Activated CD4-positive, alpha-beta memory T cell treated with anti-CD3 and anti-CD28 coated beads, Interleukin-2, amount 10 ng/mL, durations not matched to agents 7 days and 5 days (primary cell): ENCODE results near the gene RAB28. TPM values are rescaled to one million over a fixed set of nuclear protein-coding genes. Genes with fewer than 3 reads are reported as not detected.

ENCODE experiments used
- CTCF ChIA-PET: fragments of 350-600 bp; sonication (Branson Sonifier 250); formaldehyde crosslinking; loops from one replicate; lab custom pipeline; 2021; ENCODE audit warnings: antibody characterized with exemption, inconsistent platforms; lab: Charles Lee
- POLR2A ChIA-PET: fragments of 350-600 bp; sonication (Branson Sonifier 250); formaldehyde crosslinking; loops from one replicate; lab custom pipeline; 2021; ENCODE audit warnings: antibody characterized with exemption; lab: Charles Lee
- DNase-seq: peaks from one replicate; pipeline ENCODE4 v3.0.0-alpha.2; 2020
- H3K27ac Mint-ChIP-seq: one replicate; pipeline ENCODE4 v1.8.0; 2021; ENCODE audit warnings: mild to moderate bottlenecking, mixed read lengths
- H3K27me3 Mint-ChIP-seq: one replicate; pipeline ENCODE4 v1.8.0; 2021; ENCODE audit warnings: mixed read lengths
- H3K36me3 Mint-ChIP-seq: one replicate; pipeline ENCODE4 v1.8.0; 2021; ENCODE audit warnings: low read depth, mixed read lengths
- H3K4me1 Mint-ChIP-seq: one replicate; pipeline ENCODE4 v1.8.0; 2021; ENCODE audit warnings: mixed read lengths
- H3K4me3 Mint-ChIP-seq: one replicate; pipeline ENCODE4 v1.8.0; 2021; ENCODE audit warnings: mild to moderate bottlenecking, mixed read lengths
- H3K9me3 Mint-ChIP-seq: one replicate; pipeline ENCODE4 v1.8.0; 2021; ENCODE audit warnings: mixed read lengths
- total RNA-seq, 2 experiments: library from RNA; stranded (reverse); gene quantifications; one replicate each; pipeline ENCODE4 v1.2.3, GENCODE V29; 2021

RAB28 gene
- total RNA-seq, 2 experiments from 2014 or later: 18.5 TPM

GRCh38 chr4:13523591-13524503, 39.7 kb upstream of the RAB28 start:
- H3K9me3 Mint-ChIP-seq: peaks cover 7% of the 10 kb centered on the region
- no peak overlapping the region for H3K27ac Mint-ChIP-seq
- no peak for DNase-seq
- H3K27me3 Mint-ChIP-seq: peaks cover 84% of the 10 kb centered on the region
- peaks cover 15% of the 10 kb centered on the region for H3K36me3 Mint-ChIP-seq
- ChIA-PET POLR2A (no interaction called here), CTCF (no interaction called here)
- H3K4me1 Mint-ChIP-seq: peaks cover 16% of the 10 kb centered on the region
- H3K4me3 Mint-ChIP-seq: no peak overlapping the region

DNA sequence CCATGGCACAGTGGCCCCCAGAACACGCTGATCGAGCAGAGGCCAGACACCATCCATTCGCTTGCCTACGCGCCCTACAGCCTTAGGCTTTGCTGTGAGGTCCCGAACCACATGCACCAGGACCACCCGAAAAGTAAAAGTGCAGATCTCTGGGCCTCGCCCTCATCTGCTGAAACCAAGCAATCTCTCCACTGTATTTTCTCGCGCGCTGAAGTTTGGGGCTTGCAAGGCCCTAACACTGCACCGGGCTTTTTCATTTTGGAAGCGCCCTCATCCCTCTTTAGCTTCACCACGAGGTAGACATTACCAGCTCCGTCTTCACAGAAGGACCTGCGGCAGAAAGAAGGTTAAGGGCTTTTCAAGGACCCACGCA, 39.0 kb upstream of the RAB28 start:
- H3K9me3 Mint-ChIP-seq: peaks cover 6% of the 10 kb centered on the region
- H3K27ac Mint-ChIP-seq: no peak overlapping the region
- ChIA-PET CTCF (no interaction called here), POLR2A (no interaction called here)
- H3K36me3 Mint-ChIP-seq: peaks cover 8% of the 10 kb centered on the region
- H3K4me3 Mint-ChIP-seq: no peak overlapping the region
- no peak for DNase-seq
- peaks cover 80% of the 10 kb centered on the region for H3K27me3 Mint-ChIP-seq
- H3K4me1 Mint-ChIP-seq: peaks cover 8% of the 10 kb centered on the region

DNA sequence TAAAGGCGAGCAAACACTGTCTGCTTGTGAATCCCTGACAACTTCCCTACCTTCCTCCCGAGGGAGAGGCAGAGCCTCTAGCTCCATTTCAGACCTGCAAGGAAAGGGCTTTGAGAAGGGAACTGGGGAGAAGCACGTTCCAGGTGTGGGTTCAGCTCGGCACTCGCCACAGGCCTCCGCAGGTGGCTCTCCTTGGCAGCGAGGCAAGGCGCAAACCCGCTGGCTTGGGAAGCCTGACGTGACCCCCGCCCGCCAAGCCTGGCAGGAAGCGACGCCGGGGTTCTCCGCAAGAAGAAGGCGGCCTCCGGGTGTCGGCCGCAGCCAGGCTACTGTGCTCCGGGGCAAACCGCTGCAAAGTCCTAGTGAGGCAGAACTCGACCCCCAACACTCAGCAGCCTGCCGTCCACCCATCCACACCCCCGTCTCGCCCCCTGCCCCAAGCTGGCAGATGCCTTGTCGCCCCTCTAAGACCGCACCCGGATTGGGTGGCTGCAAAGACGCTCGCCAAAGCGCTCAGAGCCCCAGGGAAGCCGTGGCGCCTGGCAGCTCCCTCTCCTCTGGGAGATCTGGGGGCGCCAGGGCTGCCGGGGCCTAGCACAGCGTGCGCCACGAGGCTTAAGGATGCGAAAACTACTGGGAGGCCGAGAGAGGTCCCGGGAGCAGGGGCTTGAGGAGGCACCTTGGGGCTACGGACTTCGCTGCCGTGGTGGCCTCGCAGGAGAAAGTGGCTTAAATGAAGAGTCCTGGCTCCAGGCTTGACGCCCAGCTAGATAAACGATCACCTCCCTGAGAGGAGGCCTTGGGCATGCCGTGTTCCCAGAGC, 38.4 kb upstream of the RAB28 start:
- Mint-ChIP-seq H3K27me3 (peaks cover 75% of the 10 kb centered on the region), H3K4me3 (no peak overlapping the region), H3K9me3 (peaks cover 6% of the 10 kb centered on the region), H3K36me3 (peaks cover 7% of the 10 kb centered on the region), H3K27ac (no peak overlapping the region), H3K4me1 (peaks cover 6% of the 10 kb centered on the region)
- DNase-seq: no peak
- ChIA-PET CTCF (interaction anchor here (0.6 kb wide), 1 partner anchor 12 kb away, joined by 3 read pairs; no protein-coding TSS in a partner anchor), POLR2A (no interaction called here)

DNA sequence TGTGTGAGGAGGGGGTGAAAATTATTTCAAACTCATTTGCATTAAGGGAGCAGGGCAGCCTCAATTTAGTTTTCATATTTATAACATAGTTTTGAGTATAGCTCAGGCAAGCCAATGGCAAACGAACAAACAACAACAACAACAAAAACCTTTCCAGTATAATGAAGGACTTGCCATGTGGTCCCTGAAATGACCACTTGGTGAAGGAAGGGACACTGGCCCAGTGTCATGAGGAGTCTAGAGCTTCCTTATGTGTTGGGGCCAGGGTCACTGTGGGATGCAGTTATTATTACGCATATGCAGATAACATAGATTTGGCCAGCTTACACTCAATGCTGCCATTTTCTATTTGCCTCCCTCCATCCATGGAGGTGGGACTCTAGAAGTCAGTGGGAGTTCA, 36.9 kb upstream of the RAB28 start:
- H3K4me3 Mint-ChIP-seq: no peak overlapping the region
- DNase-seq: no peak
- H3K27me3 Mint-ChIP-seq: peaks cover 70% of the 10 kb centered on the region
- H3K27ac Mint-ChIP-seq: no peak overlapping the region
- ChIA-PET POLR2A (interaction anchor here (0.7 kb wide), 1 partner anchor 16 kb away, joined by 3 read pairs; no protein-coding TSS in a partner anchor), CTCF (no interaction called here)
- peaks cover 3% of the 10 kb centered on the region for H3K4me1 Mint-ChIP-seq
- peaks cover 6% of the 10 kb centered on the region for H3K9me3 Mint-ChIP-seq
- H3K36me3 Mint-ChIP-seq: peaks cover 7% of the 10 kb centered on the region

GRCh38 chr4:13516315-13516860, 32.2 kb upstream of the RAB28 start:
- DNase-seq: no peak
- Mint-ChIP-seq H3K4me3 (no peak overlapping the region), H3K9me3 (no peaks in the 10 kb centered on the region), H3K36me3 (no peaks in the 10 kb centered on the region), H3K27ac (no peak overlapping the region), H3K4me1 (no peaks in the 10 kb centered on the region), H3K27me3 (peaks cover 43% of the 10 kb centered on the region)
- CTCF ChIA-PET: no interaction called here
- POLR2A ChIA-PET: no interaction called here

DNA sequence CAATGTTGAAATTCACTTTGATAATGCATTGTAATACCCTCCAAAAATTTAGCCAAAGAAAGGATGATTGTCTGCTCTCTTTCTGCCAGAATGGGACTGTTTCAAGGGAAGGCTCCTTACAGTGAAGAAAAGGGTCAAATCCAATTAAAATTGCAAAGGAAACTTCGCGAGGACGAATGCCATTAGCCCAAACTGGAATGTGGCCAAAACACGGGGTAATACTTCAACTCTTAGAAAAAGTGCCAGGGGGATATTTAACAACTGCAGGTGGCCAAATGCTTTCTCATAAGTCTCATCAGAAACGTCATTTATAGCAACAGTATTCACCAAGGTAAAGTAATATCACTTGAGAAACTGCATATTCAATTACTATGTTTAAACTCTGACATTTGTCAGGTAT, 31.1 kb upstream of the RAB28 start:
- CTCF ChIA-PET: no interaction called here
- POLR2A ChIA-PET: no interaction called here

DNA sequence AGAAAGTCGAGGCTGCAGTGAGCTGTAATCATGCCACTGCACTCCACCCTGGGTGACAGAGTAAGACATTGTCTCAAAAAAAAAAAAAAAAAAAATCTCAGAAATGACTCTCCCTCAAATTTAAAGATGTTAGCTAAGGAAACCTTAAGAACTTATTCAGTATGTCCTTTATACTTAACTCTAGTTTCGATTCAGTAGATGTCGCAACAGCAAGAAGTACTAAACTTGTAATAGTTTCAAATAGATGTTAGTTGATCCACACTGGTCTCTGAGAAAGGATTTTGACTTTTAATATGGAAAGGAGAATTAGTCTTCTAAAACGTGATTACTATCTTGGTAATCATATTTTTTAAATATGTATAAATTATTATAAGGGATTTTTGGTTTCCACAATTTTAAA, 30.6 kb upstream of the RAB28 start:
- peaks cover 41% of the 10 kb centered on the region for H3K27me3 Mint-ChIP-seq
- no peaks in the 10 kb centered on the region for H3K36me3 Mint-ChIP-seq
- ChIA-PET CTCF (no interaction called here), POLR2A (no interaction called here)
- no peak overlapping the region for H3K4me3 Mint-ChIP-seq
- H3K4me1 Mint-ChIP-seq: no peaks in the 10 kb centered on the region
- no peak overlapping the region for H3K27ac Mint-ChIP-seq
- no peaks in the 10 kb centered on the region for H3K9me3 Mint-ChIP-seq
- DNase-seq: no peak

More for the DNA sequence above, 31.1 kb upstream of the RAB28 start:
- no peak overlapping the region for H3K27ac Mint-ChIP-seq
- no peak for DNase-seq
- H3K27me3 Mint-ChIP-seq: peaks cover 42% of the 10 kb centered on the region
- H3K9me3 Mint-ChIP-seq: no peaks in the 10 kb centered on the region
- H3K4me3 Mint-ChIP-seq: no peak overlapping the region
- H3K4me1 Mint-ChIP-seq: no peaks in the 10 kb centered on the region
- H3K36me3 Mint-ChIP-seq: no peaks in the 10 kb centered on the region

DNA sequence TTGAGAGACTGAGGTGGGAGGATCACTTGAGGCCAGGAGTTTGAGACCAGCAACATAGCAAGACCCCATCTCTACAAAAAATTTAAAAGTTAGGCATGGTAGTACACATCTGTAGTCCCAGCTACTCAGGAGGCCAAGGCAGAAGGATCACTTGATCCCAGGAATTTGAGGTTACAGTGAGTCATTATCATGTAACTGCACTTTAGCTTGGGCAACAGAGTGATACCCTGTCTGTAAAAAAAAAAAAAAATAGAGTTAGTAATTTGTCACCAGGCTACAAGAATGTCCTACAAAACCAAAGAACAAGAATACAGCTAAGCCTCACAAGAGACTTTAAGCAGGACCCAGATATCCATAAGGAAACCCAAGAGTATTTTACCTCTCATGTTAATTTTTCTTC, 27.0 kb upstream of the RAB28 start:
- no peak for DNase-seq
- no peaks in the 10 kb centered on the region for H3K36me3 Mint-ChIP-seq
- POLR2A ChIA-PET: no interaction called here
- H3K27ac Mint-ChIP-seq: no peak overlapping the region
- H3K4me1 Mint-ChIP-seq: no peaks in the 10 kb centered on the region
- no peak overlapping the region for H3K4me3 Mint-ChIP-seq
- no peaks in the 10 kb centered on the region for H3K9me3 Mint-ChIP-seq
- H3K27me3 Mint-ChIP-seq: peaks cover 23% of the 10 kb centered on the region
- CTCF ChIA-PET: no interaction called here

DNA sequence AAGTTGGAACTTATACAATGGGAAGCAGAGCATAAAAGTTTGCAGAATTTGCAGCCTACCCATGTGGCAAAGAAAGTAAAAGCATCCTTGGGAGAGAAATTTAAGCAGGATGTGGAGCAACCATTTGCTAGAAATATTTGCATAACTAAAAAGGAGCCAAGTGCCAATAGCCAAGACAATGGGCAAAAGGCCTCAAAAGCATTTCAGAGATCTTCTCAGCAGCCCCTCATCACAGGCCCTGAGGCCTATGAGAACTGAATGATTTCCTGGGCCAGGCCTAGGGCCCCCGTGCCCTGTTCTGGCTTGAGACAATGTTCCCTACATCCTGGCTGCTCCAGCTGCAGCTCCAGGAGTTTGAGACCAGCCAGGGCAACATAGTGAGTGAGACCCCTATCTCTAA, 25.3 kb upstream of the RAB28 start:
- no peak for DNase-seq

GRCh38 chr4:13504374-13504773, 20.2 kb upstream of the RAB28 start:
- no peaks in the 10 kb centered on the region for H3K36me3 Mint-ChIP-seq
- H3K9me3 Mint-ChIP-seq: no peaks in the 10 kb centered on the region
- no peak overlapping the region for H3K27ac Mint-ChIP-seq
- DNase-seq: no peak
- peaks cover 22% of the 10 kb centered on the region for H3K27me3 Mint-ChIP-seq
- POLR2A ChIA-PET: no interaction called here
- H3K4me1 Mint-ChIP-seq: no peaks in the 10 kb centered on the region
- CTCF ChIA-PET: no interaction called here
- H3K4me3 Mint-ChIP-seq: no peak overlapping the region

More for the DNA sequence above, 25.3 kb upstream of the RAB28 start:
- CTCF ChIA-PET: no interaction called here
- H3K4me1 Mint-ChIP-seq: no peaks in the 10 kb centered on the region
- H3K9me3 Mint-ChIP-seq: no peaks in the 10 kb centered on the region
- H3K27ac Mint-ChIP-seq: no peak overlapping the region
- no peak overlapping the region for H3K4me3 Mint-ChIP-seq
- H3K27me3 Mint-ChIP-seq: peaks cover 19% of the 10 kb centered on the region
- no peaks in the 10 kb centered on the region for H3K36me3 Mint-ChIP-seq
- POLR2A ChIA-PET: no interaction called here

- H3K27me3 Mint-ChIP-seq: peaks cover 36% of the 10 kb centered on the region
- H3K36me3 Mint-ChIP-seq: no peaks in the 10 kb centered on the region
- POLR2A ChIA-PET: no interaction called here
- no peak overlapping the region for H3K27ac Mint-ChIP-seq
- no peaks in the 10 kb centered on the region for H3K9me3 Mint-ChIP-seq
- no peak overlapping the region for H3K4me3 Mint-ChIP-seq
- no peak for DNase-seq
- H3K4me1 Mint-ChIP-seq: no peaks in the 10 kb centered on the region
- CTCF ChIA-PET: no interaction called here
These were observed 14.3 kb upstream of the RAB28 start for GRCh38 chr4:13498469-13498868.

DNA sequence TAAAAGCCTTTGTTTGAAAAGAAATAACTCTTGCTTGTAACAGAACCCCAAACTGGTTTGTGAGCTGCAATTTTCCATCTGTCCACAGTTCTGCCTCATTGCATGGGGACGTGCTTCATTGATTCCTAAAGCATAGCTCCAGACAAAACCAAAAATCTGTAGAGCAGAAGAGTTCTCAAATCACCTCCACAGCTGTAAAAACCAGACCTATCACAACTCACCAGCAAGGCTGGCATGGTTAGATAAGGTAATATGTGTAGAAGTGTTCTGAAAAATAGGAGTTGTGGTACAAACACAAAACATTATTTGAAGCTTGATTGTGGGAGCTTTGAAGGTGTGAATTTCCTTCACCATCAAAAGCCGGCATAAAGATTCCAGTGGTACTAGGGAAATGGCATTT, 12.5 kb upstream of the RAB28 start:
- Mint-ChIP-seq H3K4me1 (no peaks in the 10 kb centered on the region), H3K27me3 (peaks cover 31% of the 10 kb centered on the region), H3K9me3 (no peaks in the 10 kb centered on the region), H3K36me3 (no peaks in the 10 kb centered on the region), H3K27ac (no peak overlapping the region), H3K4me3 (no peak overlapping the region)
- ChIA-PET CTCF (interaction anchor here (1.0 kb wide), 1 partner anchor 10 kb away, joined by 4 read pairs; no protein-coding TSS in a partner anchor), POLR2A (no interaction called here)
- no peak for DNase-seq

DNA sequence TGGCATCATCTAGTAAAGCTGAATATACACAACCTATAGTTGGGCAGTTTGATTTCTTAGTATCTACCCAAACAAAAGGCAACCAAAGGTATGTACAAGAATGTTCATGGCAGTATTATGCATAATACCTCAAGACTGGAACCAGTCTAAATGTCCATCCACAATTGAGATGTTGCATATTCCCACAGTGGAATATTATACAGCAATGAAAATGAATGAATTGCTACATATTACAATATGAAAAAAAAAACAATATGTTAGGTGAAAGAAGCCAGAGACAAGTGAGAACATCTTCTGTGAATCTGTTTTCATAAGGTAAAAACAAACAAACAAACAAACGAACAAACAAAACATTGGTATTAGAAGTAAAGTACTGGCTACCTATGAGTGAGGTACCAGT, 11.6 kb upstream of the RAB28 start:
- no peak overlapping the region for H3K4me3 Mint-ChIP-seq

More for the DNA sequence above, 11.6 kb upstream of the RAB28 start:
- no peak for DNase-seq
- Mint-ChIP-seq H3K27ac (no peak overlapping the region), H3K4me1 (no peaks in the 10 kb centered on the region), H3K9me3 (no peaks in the 10 kb centered on the region), H3K36me3 (no peaks in the 10 kb centered on the region), H3K27me3 (peaks cover 29% of the 10 kb centered on the region)
- POLR2A ChIA-PET: no interaction called here
- CTCF ChIA-PET: no interaction called here
